ENCODE results near the gene RDH5.

RDH5 gene

GRCh38 chr12:55695349-55695748 lies 24.8 kb upstream of the RDH5 start:
- DNase-seq (ENCODE audit: insufficient read length, low spot score), result no peak
- no peak for FAIRE-seq

GRCh38 chr12:55696141-55696540 lies 24.1 kb upstream of the RDH5 start:
- FAIRE-seq, result no peak

GRCh38 chr12:55696796-55697462 lies 23.3 kb upstream of the RDH5 start:
- DNase-seq (ENCODE audit: insufficient read length, low spot score) (no peak), FAIRE-seq (no peak)

More at GRCh38 chr12:55696141-55696540, 24.1 kb upstream of the RDH5 start:
- no peak for DNase-seq (ENCODE audit: insufficient read length, low spot score)

- no peak for DNase-seq (ENCODE audit: insufficient read length, low spot score)
- no peak for FAIRE-seq
Measured at GRCh38 chr12:55697686-55698085, 22.5 kb upstream of the RDH5 start.

- no peak for FAIRE-seq
- DNase-seq (ENCODE audit: insufficient read length, low spot score), result no peak
Measured at GRCh38 chr12:55698241-55698955, 21.8 kb upstream of the RDH5 start.

- DNase-seq (ENCODE audit: insufficient read length, low spot score) (no peak), FAIRE-seq (no peak)
Measured at GRCh38 chr12:55698965-55699364, 21.2 kb upstream of the RDH5 start.

- DNase-seq (ENCODE audit: insufficient read length, low spot score) (no peak), FAIRE-seq (no peak)
Measured at GRCh38 chr12:55699471-55700055, 20.6 kb upstream of the RDH5 start.

- no peak for FAIRE-seq
Measured at GRCh38 chr12:55700255-55701018, 19.8 kb upstream of the RDH5 start.

GRCh38 chr12:55702861-55703260 lies 17.3 kb upstream of the RDH5 start:
- FAIRE-seq, result no peak
- DNase-seq (ENCODE audit: insufficient read length, low spot score), result no peak

More at GRCh38 chr12:55700255-55701018, 19.8 kb upstream of the RDH5 start:
- no peak for DNase-seq (ENCODE audit: insufficient read length, low spot score)

GRCh38 chr12:55703288-55703687 lies 16.9 kb upstream of the RDH5 start:
- FAIRE-seq (no peak), DNase-seq (ENCODE audit: insufficient read length, low spot score) (no peak)

- no peak for FAIRE-seq
- no peak for DNase-seq (ENCODE audit: insufficient read length, low spot score)
Measured at GRCh38 chr12:55703901-55704761, 16.1 kb upstream of the RDH5 start.

- FAIRE-seq (no peak), DNase-seq (ENCODE audit: insufficient read length, low spot score) (no peak)
Measured at GRCh38 chr12:55704824-55705718, 15.1 kb upstream of the RDH5 start.

- FAIRE-seq (no peak), DNase-seq (ENCODE audit: insufficient read length, low spot score) (no peak)
Measured at GRCh38 chr12:55705782-55706402, 14.3 kb upstream of the RDH5 start.

- FAIRE-seq, result no peak
- DNase-seq (ENCODE audit: insufficient read length, low spot score), result no peak
Measured at GRCh38 chr12:55706568-55707218, 13.5 kb upstream of the RDH5 start.

GRCh38 chr12:55707219-55707671 lies 12.9 kb upstream of the RDH5 start:
- DNase-seq (ENCODE audit: insufficient read length, low spot score) (peak; percentile 41), FAIRE-seq (peak; percentile 16)

GRCh38 chr12:55707841-55708694 lies 12.1 kb upstream of the RDH5 start, which contains the start of gene ITGA7:
TSS of gene ITGA7 (minus strand) at chr12:55707904. CDS start at chr12:55707682, 222 bp downstream.
- peak; percentile 82 for FAIRE-seq

GRCh38 chr12:55708695-55709233 lies 11.4 kb upstream of the RDH5 start:
- no peak for DNase-seq (ENCODE audit: insufficient read length, low spot score)
- FAIRE-seq, result no peak

More at GRCh38 chr12:55707841-55708694, 12.1 kb upstream of the RDH5 start, which contains the start of gene ITGA7:
- peak; percentile 84 for DNase-seq (ENCODE audit: insufficient read length, low spot score)
